AG08395 (cell line): ENCODE data around the gene PRDM10.
"Not testable (repeated sequence)": the region's sequence is repeated elsewhere in the genome, so short reads cannot be mapped to it uniquely, and the experiment has no call there.

Source experiments
- DNase-seq: peaks from one replicate; pipeline ENCODE4 v3.0.0; 2012; ENCODE audit warnings: mixed read lengths, low spot score

The PRDM10 gene

DNA sequence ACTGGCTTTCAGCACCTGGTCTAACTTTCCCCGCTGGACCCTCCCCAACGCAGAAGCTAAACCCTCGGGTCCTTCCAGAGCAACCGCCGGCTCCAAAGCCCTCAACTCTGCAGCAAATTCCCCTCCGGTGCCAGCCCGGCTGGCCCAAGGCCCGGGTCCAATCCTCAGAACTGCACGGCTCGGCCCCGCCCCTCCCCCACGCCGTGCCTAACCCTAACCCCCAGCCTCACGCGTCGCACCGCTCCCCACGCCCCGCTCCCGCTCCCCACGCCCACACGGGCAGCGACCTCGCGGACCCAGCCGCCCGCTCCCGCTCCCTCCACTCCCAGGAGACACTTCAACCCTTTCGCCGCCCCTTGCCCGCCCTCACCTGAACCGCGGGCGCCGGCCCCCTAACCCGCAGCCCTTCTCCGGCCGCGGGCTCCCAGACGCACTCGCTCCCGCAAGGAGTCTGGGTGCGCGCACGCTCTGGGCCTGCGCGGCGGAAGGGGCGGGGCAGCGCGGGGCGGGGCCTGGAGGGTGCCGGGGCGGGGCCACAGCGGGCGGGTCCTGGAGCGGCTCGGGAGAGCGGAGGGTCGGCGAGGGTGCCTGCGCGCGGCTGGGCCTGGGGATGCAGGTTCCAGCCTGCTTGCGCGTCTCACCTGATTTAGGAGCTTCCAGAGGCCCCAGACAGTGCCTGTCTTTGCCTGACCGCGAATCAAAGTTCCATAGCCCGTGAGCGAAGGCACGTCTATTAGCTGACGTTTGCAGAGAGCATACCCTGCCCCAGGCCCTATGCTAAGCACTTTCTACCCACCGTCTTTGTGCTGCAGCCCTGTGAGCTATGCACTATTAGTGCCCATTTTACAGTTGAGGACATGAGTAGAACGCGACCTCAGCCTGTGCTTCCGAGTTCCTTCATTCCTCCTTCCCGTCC, 107.3 kb downstream of the PRDM10 start, which contains the start of gene NFRKB:
Gene NFRKB (minus strand): TSS at position 453 of the 916 bp plus-strand sequence. CDS start 2,729 bp downstream, outside the sequence.
- peak; percentile 98 for DNase-seq

DNA sequence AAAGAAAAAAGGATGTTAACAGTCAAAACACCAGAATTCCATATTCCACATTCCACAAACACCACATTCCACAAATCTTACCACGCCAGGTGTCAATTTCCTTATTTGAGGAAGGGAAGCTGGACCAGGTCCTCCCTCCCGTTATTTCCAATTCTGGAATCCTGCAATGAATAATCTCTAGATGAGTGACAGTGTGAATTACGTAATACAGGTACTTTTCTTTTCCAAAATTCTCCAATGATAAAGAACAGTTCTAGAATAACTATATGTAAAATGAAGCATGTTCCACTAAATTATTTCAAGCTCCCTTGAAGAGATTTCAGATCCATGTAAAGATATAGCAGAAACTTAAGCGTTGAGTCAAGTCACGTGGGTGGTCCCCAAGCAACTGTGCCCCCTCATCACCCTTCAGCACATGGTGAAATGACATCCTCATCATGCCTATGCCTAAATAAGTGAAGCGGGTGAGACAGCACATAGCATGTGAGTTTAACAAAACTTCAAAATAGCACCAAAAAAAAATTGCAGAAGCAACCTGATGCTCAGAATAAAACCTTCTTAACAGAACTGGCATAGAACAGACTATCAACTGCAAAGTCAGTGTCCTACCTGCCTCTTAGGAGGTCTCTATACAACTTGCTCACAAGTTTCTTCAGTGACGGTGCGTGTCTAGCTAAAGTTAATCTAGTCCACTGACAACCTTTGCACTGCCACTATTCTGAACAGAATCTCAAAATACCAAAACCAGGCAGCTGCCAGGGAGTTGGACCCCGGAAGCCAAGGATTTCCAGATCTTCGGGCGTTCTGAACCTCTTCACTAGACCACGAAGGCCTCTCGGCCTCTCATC, 108.1 kb downstream of the PRDM10 start:
- DNase-seq, result peak; percentile 17

DNA sequence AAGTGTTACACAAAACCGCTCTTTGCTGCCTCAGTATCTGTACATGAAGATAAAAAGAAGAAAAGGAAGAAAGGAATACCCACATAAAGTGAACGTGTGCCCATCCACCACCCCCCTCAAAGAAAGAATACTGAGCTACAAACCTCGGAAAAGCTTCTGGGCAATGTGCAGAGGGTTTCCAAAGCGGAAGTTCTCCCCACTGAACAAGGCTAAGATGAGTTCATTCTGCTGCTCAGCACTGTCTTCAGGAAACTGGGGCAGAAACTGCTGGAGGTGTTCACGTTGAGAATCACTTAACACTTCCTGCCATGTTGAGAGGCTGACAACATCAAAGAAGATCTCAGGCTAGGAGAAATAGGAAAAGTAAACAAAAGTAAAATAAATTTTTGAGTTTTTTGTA, 114.2 kb downstream of the PRDM10 start:
- DNase-seq, result no peak

DNA sequence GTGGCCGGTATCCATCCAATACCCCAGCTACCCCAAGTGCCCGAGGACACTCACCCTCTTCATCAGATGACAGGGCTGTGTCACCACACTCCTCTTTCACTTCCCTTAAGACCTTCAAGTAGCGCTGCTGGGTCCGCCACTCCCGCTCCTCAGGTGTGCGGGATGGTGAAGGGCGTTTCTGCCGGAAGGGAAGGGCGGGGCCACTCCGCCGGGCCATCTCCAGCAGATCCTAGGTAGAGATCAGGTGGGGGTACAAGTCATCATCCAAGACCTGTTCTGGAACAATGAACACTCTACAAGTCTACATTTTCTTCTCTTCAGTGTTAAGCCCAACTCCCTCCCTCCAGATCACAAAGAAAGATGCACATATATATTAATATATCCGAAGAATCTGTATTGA, 117.3 kb downstream of the PRDM10 start:
- no peak for DNase-seq

DNA sequence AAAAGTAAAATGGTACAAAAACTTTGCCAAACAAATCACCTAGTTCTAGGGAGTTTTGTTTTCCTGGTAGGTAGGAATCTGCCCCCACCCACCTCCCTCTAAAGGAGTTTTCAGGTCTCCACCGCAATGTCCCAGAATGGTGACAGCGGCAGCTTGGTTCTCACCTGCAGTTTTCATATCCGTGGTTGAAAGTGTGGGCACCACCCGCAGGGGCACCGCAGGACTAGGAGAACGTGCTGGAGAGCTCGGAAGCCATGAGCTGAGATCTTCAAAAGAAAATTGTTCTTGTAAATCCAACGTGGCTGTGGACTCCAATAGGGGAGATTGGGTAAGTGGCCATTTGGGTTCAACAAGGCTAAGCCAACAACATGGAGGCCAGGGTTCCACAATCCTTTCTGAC, 118.1 kb downstream of the PRDM10 start:
- DNase-seq, result no peak

DNA sequence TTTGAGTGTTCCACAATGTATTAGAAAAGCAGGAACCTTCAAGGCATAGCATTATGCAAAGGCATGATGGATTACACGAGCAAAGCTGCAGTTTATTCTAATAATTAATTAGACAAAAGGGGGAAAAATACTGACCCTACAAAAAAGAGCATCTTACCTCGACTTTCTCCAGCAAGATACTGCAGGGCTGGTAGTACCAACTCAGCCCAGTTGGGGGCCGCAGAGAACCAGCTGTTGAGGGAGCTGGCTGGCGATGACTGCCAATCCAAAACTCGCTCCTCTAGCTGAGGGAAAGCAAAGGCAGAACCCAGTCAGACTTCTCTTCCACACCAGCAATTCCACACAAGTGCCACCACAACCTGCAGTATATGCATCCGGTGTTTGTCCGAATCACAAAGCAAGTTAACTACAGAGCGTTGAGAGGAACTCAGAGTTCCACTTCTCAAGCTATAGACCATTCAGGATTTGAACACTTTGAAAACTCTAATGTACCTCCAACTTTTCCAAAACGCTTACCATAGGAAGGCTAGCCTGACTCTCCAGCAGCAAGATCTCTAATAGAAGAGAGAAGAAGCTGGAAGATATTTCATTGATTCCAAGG, 121.0 kb downstream of the PRDM10 start:
- DNase-seq, result peak; percentile 66

DNA sequence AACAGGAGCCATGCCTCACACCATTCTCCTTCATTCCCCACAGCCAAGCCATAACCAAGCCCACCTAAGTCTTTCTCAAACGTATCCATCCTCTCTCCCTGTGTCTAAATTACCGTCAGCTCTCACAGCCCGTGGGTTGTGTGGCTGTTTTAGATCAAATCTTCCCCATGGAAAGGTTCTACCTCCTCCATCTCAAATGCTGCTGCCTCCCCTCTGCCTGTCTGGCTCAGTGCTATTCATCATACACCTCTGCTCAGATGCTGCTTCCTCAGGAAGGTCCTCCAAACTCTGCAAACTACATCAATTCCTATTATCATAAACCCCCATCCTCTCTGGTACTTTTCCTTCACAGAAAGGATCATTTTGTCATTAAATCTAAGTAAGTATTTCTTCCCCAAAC, 122.3 kb downstream of the PRDM10 start:
- no peak for DNase-seq

DNA sequence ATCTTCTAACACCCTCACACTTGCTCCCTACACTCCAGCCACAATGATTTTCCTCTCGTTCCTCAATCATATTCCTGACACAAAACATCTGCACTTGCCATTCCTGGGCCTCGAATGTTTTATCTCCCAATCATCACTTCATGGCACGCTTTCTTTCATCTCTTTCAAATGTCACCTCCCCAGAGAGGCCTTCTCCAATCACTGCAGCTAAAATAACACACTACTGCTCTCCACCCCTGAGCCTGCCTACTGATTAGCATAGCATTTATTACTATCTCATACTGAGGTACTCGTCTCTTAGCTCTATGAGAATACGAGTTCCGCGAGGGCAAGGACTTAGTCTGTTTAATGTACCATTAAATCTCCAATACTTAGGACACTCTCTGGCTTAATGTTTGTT, 130.7 kb downstream of the PRDM10 start:
- DNase-seq, result no peak

DNA sequence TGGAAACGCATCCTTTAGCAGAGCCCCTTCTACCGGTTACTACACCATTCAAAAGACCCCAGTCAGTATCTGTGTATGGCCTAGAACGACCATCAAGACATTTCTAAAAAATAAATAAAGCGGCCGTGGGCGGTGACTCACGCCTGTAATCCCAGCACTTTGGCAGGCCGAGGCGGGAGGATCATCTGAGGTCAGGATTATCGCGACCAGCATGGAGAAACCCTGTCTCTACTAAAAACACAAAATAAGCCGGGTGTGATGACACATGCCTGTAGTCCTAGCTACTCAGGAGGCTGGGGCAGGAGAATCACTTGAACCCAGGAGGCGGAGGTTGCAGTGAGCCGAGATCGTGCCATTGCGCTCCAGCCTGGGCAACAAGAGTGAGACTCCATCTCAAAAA, 134.0 kb downstream of the PRDM10 start:
- not testable (repeated sequence) for DNase-seq

DNA sequence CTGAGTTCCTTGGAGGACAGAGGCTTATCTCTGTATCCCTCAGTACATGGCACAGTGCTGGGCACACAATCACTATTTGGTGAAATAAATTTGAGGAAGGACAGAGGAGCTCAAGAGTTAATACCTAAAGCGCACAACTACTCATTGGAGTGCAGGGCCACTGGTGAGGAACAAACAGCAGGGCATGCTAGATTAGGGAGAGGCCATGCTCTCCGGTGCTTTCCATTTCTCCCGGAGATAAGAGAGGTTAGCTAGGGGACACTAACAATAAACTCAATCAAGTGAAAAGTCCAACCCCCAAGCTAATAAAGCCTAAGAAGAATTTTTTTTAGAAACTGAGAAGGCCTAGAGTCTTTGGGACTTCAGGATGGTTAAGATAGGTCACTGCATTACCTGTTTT, 136.3 kb downstream of the PRDM10 start:
- no peak for DNase-seq

DNA sequence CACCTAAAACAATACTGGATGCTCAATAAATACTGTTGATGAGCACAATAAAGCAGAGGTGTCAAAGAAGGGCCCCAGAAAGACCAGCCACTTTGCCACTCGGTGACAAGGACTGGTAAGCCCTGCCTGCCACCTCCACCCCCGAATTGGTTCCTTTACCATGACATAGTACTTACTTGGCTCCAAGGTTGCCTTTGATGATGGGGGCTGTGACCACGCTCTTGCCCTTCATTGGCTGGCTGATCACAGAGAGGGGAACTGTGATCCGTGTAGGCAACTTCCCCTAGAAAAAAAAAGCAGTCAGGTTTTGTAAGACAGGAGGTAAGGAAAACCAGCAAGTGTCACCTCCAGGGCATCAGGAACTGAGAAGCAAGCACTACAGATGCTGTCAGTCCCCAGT, 136.9 kb downstream of the PRDM10 start:
- no peak for DNase-seq

DNA sequence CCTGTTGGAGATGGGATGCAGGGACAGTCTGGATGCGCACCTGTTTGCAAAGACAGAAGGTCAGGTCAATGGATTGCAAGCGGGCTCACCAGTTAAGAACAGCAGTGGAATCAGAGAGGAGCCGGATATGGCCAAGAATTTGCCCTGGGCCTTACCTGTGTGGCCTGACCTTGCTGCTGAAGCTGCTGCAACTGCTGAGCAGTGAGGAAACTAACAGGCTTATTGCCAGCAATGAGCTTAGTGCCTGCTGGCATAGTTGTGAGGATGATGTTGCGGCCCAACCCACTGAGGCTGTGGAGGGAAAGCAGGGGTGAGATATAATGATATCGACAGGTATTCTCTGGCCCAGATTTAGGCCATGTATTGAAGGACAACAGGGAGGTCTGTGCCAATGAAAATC, 137.8 kb downstream of the PRDM10 start:
- DNase-seq, result no peak

DNA sequence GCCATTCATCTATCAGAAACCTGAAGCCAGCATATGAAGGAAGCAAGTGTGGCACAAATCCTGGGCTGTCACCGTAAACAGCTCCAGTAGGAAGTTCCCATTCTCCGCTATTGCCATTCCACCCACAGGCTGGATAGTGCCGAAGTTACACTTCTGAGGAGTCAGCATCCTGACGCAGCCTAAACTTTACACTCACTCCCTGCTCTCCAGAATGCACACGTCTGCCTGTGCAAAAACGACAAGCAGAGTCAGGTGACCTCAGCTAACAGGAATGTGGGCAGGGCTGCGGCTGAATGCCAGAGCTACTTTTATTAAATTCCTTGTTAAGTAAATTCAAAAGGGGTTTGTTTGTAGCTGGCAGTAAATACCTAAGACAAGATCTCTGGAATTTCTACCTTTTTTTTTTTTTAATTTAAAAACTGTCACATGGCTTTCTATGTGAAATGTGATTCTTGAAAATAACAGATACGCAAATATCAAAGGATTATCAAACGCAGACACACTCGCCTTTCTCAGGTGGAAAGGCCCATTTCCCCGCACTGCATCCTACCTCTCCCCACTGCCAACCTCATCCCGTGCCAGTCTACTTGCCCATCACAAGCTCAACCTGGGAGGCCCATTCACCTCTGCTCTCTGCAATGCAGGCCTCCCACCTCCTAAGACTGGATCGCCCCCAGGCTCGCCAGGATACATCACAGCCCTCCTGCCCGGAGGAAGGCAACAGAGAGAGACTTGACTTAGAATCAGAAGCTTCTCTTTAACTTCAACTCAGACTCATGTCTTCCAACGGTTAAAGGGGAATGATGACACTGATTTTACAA, 140.7 kb downstream of the PRDM10 start:
- peak; percentile 94 for DNase-seq

DNA sequence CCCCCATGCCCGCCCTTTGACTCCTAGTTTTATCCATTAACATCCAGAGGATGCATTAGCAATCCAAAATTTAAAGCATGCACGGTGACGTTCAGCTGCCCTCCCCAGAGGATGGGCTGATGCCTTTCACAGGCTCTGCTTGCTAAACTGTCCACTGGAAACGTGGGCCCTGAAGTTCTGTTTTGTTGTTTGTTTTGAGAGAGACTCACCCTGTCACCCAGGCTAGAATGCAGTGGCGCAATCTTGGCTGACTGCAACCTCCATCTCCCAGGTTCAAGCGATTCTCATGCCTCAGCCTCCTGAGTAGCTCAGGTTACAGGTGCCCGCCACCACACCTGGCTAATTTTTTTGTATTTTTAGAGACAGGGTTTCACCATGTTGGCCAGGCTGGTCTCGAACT, 146.6 kb downstream of the PRDM10 start:
- DNase-seq, result no peak

DNA sequence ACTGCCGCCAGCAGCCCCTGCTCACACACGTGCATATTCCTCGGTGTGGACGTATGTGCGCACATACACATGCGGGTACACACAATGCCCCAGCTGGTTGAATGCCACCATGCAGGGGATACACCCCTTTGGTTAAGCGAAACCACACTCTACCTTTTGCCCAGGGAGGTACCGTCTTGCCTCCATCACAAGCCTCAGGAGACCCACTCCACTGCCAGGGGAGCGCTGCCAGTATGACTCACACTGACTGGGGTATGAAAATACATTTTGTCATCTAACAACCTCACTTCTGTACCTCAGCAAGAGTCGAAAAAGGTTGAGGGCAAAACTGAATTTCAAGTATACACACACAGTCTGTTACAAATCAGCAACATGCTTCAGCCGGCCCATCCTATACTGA, 147.5 kb downstream of the PRDM10 start:
- no peak for DNase-seq

DNA sequence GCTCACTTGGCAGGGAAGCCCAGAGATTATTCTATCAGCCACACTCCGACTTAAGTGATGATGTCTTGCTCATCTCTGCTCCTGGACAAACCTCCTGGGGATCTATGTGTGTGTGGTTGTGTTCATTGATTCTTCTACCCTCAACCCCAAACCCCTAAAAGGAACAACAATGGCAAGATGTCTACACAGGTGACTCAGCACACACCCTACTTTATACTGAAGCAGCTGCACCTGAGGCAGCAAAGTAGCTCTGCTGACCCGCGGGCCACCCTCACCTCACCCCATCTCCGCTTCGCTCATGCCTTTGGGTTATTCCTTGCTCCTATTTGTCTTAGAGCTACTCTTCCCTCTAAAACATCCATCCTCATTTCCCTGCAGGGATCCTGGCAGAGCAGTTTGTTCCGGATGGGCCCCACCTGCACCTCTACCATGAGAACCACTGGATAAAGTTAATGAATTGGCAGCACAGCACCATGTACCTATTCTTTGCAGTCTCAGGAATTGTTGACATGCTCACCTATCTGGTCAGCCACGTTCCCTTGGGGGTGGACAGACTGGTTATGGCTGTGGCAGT, 148.3 kb downstream of the PRDM10 start:
- DNase-seq, result no peak

DNA sequence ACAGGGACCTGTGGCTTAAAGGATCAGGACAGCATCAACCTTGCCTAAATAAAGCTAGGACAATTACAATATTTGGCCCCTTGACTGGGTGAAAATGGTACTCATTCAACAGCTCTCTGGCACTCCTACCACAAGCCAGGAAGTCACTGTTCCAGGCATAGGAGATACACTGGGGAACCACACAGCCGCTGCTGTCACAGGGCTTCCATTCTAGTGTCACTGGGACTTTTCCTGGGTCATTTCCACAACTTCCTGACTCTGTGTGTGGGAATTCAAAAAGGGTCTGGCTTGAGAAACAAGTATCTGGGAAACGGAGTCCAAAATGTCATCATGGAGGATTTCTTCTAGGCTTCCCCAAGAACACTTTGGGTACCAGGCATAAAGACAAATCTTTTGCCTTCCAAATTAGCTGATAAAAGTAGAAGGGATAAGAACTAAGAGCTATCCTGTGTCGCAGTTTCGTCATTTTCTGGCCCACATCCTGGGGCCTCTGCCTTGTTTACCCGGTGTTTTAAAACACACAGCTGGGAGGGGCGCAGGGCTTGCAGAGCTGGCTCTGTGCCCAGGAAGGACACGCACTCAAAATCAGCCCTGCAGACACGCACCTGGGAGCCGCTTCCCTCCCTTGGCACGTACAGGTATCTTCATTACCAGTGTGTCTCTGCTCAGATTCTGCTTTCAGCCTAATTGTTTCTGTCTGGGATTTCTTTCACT, 149.0 kb downstream of the PRDM10 start:
- no peak for DNase-seq

DNA sequence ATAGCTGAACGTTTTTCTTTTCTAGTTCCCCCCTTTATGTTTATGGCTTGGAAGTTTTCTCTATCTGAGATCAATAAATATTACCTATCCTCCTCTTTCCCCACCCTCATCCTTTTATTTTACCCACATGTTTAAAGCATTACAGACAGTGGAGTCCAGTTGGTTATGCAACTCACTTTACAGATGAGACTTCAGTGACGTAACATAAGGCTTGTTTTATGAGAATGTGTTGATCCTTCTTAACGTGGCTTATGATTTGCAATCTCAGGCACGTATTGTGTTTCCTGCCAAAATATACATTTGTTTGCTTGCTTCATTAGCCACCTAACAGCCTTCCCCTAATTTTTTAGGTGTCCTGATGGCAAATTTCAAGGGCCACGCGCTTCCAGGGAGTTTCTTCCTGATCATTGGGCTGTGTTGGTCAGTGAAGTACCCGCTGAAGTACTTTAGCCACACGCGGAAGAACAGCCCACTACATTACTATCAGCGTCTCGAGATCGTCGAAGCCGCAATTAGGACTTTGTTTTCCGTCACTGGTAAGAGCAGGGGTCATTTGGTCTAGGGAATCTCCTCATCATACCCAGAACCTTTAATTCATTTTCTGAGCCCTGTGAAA, 150.4 kb downstream of the PRDM10 start:
- no peak for DNase-seq
